ENCODE data around the gene WTAP. TPM values are rescaled to one million over a fixed set of nuclear protein-coding genes. Genes with fewer than 3 reads are reported as not detected.

The WTAP gene
- total RNA-seq, 1 experiment from 2014 or later: 138 TPM

- Histone ChIP-seq H4K20me1 (ENCODE audit: control insufficient read depth, insufficient read depth, insufficient read length) (peaks cover 2% of the 10 kb centered on the region), H3K23ac (ENCODE audit: insufficient read length, low read depth, low read length) (no peak overlapping the region), H3K27ac (ENCODE audit: insufficient read length, low read depth, low read length) (peak overlapping the region; percentile 29), H3K14ac (ENCODE audit: insufficient read depth, low read length) (no peak overlapping the region), H2BK120ac (ENCODE audit: low read depth, low read length, poor library complexity, severe bottlenecking) (no peak overlapping the region), H3K4me2 (ENCODE audit: insufficient read depth, insufficient read length, low read length) (no peak overlapping the region), H3K23me2 (ENCODE audit: insufficient read length, low read depth, low read length, poor library complexity, severe bottlenecking) (peaks cover 15% of the 10 kb centered on the region), H3K79me2 (ENCODE audit: insufficient read depth, low read length) (peaks cover 3% of the 10 kb centered on the region; the same call in 1 of the 2 replicates), H3K9me3 (ENCODE audit: control insufficient read depth, low read depth, low read length) (no peaks in the 10 kb centered on the region), H4K5ac (ENCODE audit: insufficient read length, low read depth, low read length) (no peak overlapping the region), H4K91ac (ENCODE audit: insufficient read length, low read depth, low read length) (no peak overlapping the region), H2AFZ (ENCODE audit: low read length) (no peak overlapping the region), H2AK5ac (ENCODE audit: insufficient read length, low read length) (no peak overlapping the region), H2BK20ac (ENCODE audit: low read depth, low read length, poor library complexity, severe bottlenecking) (no peak overlapping the region), H2BK5ac (ENCODE audit: insufficient read length, low read length) (no peak overlapping the region), H3K4me1 (ENCODE audit: insufficient read depth, low read length) (peaks cover 2% of the 10 kb centered on the region; the same call in 1 of the 2 replicates), H2BK12ac (ENCODE audit: insufficient read length, low read depth, low read length) (no peak overlapping the region), H3K79me1 (ENCODE audit: insufficient read depth, low read depth, low read length, poor library complexity, severe bottlenecking) (peaks cover 3% of the 10 kb centered on the region), H3T11ph (ENCODE audit: low read length) (no peak overlapping the region), H3K56ac (ENCODE audit: insufficient read length, low read depth, low read length) (no peak overlapping the region), H4K8ac (replicated peaks; ENCODE audit: insufficient read length, low read depth, low read length) (no peak overlapping the region), H2BK15ac (ENCODE audit: low read depth, low read length) (no peak overlapping the region), H3K27me3 (ENCODE audit: insufficient read depth, low read length) (no peaks in the 10 kb centered on the region; the same call in 1 of the 2 replicates), H3K9ac (ENCODE audit: extremely low read depth, insufficient read length, low read length) (no peak overlapping the region), H3K4ac (ENCODE audit: low read depth, low read length) (no peak overlapping the region), H3K18ac (ENCODE audit: insufficient read length, low read depth, low read length) (no peak overlapping the region)
- Mint-ChIP-seq H3K4me1 (peaks cover 31 to 32% of the 10 kb centered on the region in 2 experiments), H3K36me3 (ENCODE audit: insufficient read depth in 1 of 3, low read depth in 3 of 3) (peaks cover 42 to 60% (median 59%) of the 10 kb centered on the region in 3 experiments), H3K27ac (peak overlapping the region in 2 of 3 experiments; percentile 71 to 92; a peak in 4 of 7 replicates), H3K4me3 (peak overlapping the region in 1 of 2 experiments; percentile 36; a peak in 1 of 5 replicates), H3K9me3 (no peaks in the 10 kb centered on the region; a peak in 1 of 5 replicates), H3K27me3 (ENCODE audit: low read depth) (no peaks in the 10 kb centered on the region)
- DNase-seq: no peak
- WGBS (ENCODE audit: extremely low coverage, insufficient read length, low lambda C conversion rate): no CpG with 5 or more reads among the region's 2 CpGs
- TF ChIP-seq, protein P1, sequence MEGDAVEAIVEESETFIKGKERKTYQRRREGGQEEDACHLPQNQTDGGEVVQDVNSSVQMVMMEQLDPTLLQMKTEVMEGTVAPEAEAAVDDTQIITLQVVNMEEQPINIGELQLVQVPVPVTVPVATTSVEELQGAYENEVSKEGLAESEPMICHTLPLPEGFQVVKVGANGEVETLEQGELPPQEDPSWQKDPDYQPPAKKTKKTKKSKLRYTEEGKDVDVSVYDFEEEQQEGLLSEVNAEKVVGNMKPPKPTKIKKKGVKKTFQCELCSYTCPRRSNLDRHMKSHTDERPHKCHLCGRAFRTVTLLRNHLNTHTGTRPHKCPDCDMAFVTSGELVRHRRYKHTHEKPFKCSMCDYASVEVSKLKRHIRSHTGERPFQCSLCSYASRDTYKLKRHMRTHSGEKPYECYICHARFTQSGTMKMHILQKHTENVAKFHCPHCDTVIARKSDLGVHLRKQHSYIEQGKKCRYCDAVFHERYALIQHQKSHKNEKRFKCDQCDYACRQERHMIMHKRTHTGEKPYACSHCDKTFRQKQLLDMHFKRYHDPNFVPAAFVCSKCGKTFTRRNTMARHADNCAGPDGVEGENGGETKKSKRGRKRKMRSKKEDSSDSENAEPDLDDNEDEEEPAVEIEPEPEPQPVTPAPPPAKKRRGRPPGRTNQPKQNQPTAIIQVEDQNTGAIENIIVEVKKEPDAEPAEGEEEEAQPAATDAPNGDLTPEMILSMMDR (conservative IDR thresholded peaks at IDR 0.05): no peak
Measured at GRCh38 chr6:159759645-159760044, 32.3 kb downstream of the WTAP start.

Measured in H9 (cell line).